Measurements from ENCODE around the gene CXCL12. TPM values are rescaled to one million over a fixed set of nuclear protein-coding genes. Genes with fewer than 3 reads are reported as not detected.

The CXCL12 gene
- total RNA-seq, 1 donor from 2014 or later, result 9.1 TPM

GRCh38 chr10:44399659-44400451, 15.0 kb upstream of the CXCL12 start:
- no peak for DNase-seq (ENCODE audit: low read depth)

GRCh38 chr10:44398747-44399658, 14.1 kb upstream of the CXCL12 start:
- no peak for DNase-seq (ENCODE audit: low read depth)

GRCh38 chr10:44398271-44398670, 13.4 kb upstream of the CXCL12 start:
- no peak for DNase-seq (ENCODE audit: low read depth)

- no peak for DNase-seq (ENCODE audit: low read depth)
Measured at GRCh38 chr10:44397476-44398225, 12.8 kb upstream of the CXCL12 start.

DNA sequence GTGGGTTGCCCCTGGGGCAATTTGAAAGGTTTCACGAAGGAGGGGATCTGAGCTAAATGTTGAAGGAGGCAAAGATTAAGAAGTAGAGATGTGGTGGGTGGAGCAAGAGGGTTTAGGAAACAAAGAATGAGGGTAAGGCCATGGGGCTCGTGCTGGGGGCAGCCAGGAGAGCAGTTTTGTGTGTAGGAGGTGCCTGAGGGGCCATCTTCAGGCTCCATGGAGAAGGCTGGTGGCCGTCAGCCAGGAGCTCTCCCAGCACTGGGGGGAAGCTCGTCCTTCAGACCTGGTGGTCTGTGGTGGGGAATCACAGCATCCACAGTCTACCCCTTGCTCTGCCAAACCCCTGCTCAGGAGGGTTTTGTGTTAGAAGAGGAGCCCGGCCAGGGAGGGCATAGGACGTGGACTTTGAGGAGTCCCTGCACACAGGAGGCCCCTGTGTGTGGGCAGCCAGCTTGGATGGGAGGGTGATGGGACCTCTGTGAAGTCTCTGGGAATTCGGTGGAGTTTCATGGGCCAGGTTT, 11.8 kb upstream of the CXCL12 start:
- DNase-seq (ENCODE audit: low read depth), result no peak

GRCh38 chr10:44395902-44396670, 11.2 kb upstream of the CXCL12 start:
- no peak for DNase-seq (ENCODE audit: low read depth)

GRCh38 chr10:44395396-44395795, 10.5 kb upstream of the CXCL12 start:
- no peak for DNase-seq (ENCODE audit: low read depth)

GRCh38 chr10:44394696-44395381, 9.9 kb upstream of the CXCL12 start:
- DNase-seq (ENCODE audit: low read depth), result no peak

DNA sequence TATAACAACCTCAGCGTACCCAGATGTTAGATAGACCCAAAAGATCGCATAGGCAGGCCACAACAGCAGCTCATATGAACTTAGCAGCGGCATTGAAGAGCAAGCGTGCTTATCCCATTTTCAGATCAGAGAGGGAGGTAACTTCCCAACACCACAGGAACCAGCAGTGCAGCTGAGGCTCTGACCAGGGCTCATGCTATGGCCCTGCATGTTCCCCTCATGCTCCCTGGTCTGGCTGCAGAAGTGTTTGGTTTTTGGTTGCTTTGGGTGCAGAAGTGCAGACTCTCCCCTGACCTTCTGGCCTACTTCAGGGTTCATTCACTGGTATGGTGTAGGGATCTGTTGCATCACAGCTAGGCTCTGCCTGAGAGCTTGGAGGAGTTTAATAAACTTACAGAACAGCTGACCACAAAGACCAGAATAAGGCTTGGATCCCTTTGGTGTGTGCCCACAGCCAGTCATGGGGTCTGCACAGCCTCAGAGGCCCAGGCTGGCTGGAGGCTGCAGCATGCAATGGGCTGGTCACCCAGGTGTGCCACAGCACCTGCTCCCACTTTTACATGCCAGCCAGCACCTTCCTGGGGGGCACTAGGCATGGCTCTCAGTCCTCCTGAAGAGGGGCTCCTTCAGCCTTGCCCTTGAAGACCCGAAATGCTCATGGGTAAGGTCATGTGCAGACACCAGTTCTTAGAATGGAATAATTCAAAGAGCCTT, 9.1 kb upstream of the CXCL12 start:
- DNase-seq (ENCODE audit: low read depth), result no peak

- DNase-seq (ENCODE audit: low read depth), result no peak
Measured at GRCh38 chr10:44393051-44393630, 8.2 kb upstream of the CXCL12 start.

GRCh38 chr10:44392420-44392819, 7.5 kb upstream of the CXCL12 start:
- DNase-seq (ENCODE audit: low read depth), result no peak

- no peak for DNase-seq (ENCODE audit: low read depth)
Measured at GRCh38 chr10:44391981-44392380, 7.1 kb upstream of the CXCL12 start.

- no peak for DNase-seq (ENCODE audit: low read depth)
Measured at GRCh38 chr10:44390585-44391072, 5.7 kb upstream of the CXCL12 start.

DNA sequence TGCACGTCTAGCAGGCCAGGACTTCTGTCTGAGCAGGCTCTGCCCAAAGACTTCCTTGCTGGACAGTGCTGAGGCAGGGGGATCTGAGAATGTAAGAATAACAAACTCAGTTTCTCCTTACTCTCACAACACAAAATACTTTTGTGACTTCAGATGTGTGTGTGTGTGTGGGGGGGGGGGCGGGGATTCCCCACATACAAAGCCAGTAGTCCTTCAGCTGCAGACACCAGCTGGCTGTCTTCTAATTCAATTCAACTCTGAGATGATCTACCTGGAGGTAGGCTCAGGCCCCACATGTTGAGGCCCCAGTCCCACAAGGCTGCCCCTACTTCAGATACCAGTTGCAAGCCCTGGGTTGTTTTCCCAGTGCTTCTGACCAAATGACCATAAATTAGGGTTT, 4.7 kb upstream of the CXCL12 start:
- DNase-seq (ENCODE audit: low read depth), result no peak

GRCh38 chr10:44389150-44389549, 4.3 kb upstream of the CXCL12 start:
- no peak for DNase-seq (ENCODE audit: low read depth)

GRCh38 chr10:44388641-44389040, 3.7 kb upstream of the CXCL12 start:
- DNase-seq (ENCODE audit: low read depth), result no peak

DNA sequence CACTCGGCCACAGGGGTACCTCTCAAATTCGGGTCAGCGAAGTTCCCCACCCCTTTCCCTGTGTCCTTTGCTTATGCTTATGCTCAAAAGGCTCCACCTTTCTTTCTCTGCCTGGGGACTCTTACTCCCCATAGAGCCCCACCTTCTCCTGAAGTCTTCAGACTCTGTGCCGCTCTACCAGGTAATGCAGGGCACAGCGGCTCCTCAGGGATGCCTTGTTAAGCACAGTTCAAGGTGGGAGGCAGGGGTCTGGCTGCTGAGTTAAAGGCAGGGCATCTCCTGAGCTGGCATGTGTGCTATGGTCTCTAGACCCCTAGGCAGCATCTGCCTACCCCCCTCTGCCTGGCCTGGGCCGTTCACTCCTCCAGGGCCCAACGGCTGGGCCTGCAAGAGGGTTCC, 3.0 kb upstream of the CXCL12 start:
- DNase-seq (ENCODE audit: low read depth), result no peak

DNA sequence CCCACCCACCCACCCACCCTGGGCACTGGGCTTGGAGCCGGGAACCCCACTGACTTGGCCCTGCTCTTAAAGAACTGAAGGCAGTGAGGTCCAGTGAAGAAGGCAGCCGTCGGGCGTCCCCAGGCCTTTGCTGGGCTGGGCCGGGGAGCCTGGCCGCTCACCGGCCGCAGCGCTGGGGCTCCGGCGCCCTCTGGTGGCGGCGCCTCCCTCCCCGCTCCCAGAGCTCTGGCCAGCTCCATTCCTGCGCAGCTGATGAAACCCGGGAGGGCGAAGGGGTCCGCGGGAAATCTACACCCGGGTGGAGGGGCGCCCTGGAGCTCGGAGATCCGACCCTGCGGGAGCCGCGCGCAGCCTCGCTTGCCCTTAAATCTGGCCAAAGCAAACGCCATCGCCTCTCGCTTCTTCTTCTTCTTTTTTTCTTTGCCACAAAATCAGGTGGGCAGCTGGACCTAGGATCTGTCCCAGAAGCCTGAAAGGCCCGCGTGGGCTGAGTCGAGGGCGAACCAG, 1.7 kb upstream of the CXCL12 start:
- peak; percentile 66 for DNase-seq (ENCODE audit: low read depth)

All from myocyte (in vitro differentiated cells).